Measurements from ENCODE around the gene ATXN10.

GRCh38 chr22:45628515-45628914 lies 43.1 kb upstream of the ATXN10 start:
- TF ChIP-seq CTCF (IDR thresholded peaks at IDR 0.05) (no peak), POLR2AphosphoS5 (IDR thresholded peaks at IDR 0.05) (no peak), EP300 (IDR thresholded peaks at IDR 0.05) (no peak)

Measured in gastroesophageal sphincter (tissue), 3 donors.